H1 (cell line): ENCODE data around the gene DNAJC7. TPM values are rescaled to one million over a fixed set of nuclear protein-coding genes. Genes with fewer than 3 reads are reported as not detected.

Experiments
- EGR1 ChIP-seq: IDR thresholded peaks from 2 replicates; pipeline ENCODE4 v1.6.1; 2011; ENCODE audit warnings: low read depth, low read length, borderline replicate concordance
- KDM4A ChIP-seq: IDR thresholded peaks from one replicate; pipeline ENCODE4 v1.7.1; 2012; ENCODE audit warnings: low read depth, mild to moderate bottlenecking, moderate library complexity, low read length, inconsistent platforms; ENCODE audit not compliant: severe bottlenecking
- PHF8 ChIP-seq: fragments of 200-600 bp; sonication (generic); conservative IDR thresholded peaks from 2 replicates; pipeline ENCODE4 v1.7.1; 2012; ENCODE audit warnings: low read depth, mild to moderate bottlenecking, inconsistent platforms, low read length, moderate library complexity
- RXRA ChIP-seq: IDR thresholded peaks from 2 replicates; pipeline ENCODE4 v1.6.1; 2011; ENCODE audit warnings: low read depth, mild to moderate bottlenecking, low read length, moderate library complexity; ENCODE audit not compliant: insufficient read depth
- SP4 ChIP-seq: IDR thresholded peaks from 2 replicates; pipeline ENCODE4 v1.6.1; 2012; ENCODE audit warnings: low read length, inconsistent platforms
- TCF12 ChIP-seq: IDR thresholded peaks from 2 replicates; pipeline ENCODE4 v1.6.1; 2011; ENCODE audit warnings: low read depth, mild to moderate bottlenecking, low read length
- ZNF274 ChIP-seq: IDR thresholded peaks from 2 replicates; pipeline ENCODE4 v1.7.0; 2012; ENCODE audit warnings: low read length, borderline replicate concordance; ENCODE audit errors: extremely low read depth
- polyA plus RNA-seq, 7 experiments: library from polyadenylated mRNA; depleted of rRNA in 3 of 7; stranded (reverse) in 5 of 7; unstranded in 2 of 7; fragments of >200 nt in 5 of 7; fragments of 200-250 nt in 2 of 7; gene quantifications; 1 replicate in 5 of 7; 2 replicates in 1 of 7; 4 replicates in 1 of 7; pipeline versions ENCODE4 v1.2.1 to v1.2.3, GENCODE V29; 2011 to 2013; ENCODE audit warnings: missing spikeins in 2 of 7, mixed read lengths in 2 of 7
- total RNA-seq: library from RNA; stranded (reverse); fragmentation: NEBNext Ultra II Directional; extraction: Animal tissue kit (Norgen Biotek cat#: 25700); gene quantifications from 2 replicates; pipeline ENCODE4 v1.2.1, GENCODE V29; 2021
- TF ChIP-seq, protein P1 (sequence below): fragments of 300-600 bp; sonication (generic); IDR thresholded peaks from 2 replicates; pipeline ENCODE4 v1.7.1; 2012; ENCODE audit warnings: low read length, moderate library complexity, mild to moderate bottlenecking, inconsistent platforms; ENCODE audit not compliant: insufficient replicate concordance

Gene DNAJC7
- total and polyA plus RNA-seq, 2 of the 8 experiments (the other 6 are each of a cell fraction or from before 2014, with no cell fraction given), result 31.0 to 148 TPM

DNA sequence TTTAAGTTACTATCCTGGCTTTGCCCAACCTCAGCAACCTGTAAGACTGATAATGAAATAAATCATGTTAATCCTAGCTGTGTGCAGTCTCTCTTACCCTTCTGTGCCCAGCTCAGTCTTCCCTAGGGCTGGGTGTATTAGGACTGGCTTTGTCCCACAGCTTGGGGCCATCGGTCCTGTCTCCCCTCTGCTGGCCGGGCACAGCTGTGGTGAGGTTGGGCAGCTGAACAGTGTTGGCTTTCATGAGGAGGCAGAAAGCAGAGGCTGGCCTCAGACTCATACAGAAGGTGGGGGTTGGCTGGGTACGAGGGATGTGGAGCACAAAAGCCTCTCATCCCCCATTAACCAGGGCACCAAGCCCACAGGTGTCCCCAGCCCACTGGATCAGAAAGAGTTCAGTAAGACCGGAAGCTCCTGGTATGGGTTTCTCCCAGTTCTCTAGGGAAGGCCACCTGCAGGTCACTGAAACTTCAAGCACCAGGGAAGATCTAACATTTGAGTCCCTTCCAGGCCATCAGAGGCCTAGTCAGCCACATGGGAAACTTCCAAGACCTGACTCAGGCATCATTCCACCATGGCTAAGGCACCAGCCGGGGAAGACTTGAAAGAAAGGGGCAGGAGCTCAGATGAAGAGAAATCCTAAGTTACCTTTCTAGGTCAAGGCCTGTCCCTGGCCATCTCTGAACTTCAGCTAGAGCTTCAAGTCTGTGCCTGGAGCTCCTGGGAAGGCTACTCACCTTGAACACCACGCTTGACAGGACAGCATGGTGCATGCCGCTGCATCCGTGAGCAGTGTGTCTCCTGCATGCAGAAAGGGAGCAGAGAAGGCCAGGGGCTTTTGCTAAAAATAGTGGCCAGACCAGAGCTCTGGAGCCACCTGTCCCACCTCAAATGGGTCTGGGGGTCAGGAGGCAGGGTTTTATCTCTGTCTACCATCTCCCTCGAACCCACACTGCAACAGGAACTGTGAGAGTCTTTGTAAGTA is 41.8 kb downstream of the DNAJC7 start (continued):
- TF ChIP-seq, protein P1, sequence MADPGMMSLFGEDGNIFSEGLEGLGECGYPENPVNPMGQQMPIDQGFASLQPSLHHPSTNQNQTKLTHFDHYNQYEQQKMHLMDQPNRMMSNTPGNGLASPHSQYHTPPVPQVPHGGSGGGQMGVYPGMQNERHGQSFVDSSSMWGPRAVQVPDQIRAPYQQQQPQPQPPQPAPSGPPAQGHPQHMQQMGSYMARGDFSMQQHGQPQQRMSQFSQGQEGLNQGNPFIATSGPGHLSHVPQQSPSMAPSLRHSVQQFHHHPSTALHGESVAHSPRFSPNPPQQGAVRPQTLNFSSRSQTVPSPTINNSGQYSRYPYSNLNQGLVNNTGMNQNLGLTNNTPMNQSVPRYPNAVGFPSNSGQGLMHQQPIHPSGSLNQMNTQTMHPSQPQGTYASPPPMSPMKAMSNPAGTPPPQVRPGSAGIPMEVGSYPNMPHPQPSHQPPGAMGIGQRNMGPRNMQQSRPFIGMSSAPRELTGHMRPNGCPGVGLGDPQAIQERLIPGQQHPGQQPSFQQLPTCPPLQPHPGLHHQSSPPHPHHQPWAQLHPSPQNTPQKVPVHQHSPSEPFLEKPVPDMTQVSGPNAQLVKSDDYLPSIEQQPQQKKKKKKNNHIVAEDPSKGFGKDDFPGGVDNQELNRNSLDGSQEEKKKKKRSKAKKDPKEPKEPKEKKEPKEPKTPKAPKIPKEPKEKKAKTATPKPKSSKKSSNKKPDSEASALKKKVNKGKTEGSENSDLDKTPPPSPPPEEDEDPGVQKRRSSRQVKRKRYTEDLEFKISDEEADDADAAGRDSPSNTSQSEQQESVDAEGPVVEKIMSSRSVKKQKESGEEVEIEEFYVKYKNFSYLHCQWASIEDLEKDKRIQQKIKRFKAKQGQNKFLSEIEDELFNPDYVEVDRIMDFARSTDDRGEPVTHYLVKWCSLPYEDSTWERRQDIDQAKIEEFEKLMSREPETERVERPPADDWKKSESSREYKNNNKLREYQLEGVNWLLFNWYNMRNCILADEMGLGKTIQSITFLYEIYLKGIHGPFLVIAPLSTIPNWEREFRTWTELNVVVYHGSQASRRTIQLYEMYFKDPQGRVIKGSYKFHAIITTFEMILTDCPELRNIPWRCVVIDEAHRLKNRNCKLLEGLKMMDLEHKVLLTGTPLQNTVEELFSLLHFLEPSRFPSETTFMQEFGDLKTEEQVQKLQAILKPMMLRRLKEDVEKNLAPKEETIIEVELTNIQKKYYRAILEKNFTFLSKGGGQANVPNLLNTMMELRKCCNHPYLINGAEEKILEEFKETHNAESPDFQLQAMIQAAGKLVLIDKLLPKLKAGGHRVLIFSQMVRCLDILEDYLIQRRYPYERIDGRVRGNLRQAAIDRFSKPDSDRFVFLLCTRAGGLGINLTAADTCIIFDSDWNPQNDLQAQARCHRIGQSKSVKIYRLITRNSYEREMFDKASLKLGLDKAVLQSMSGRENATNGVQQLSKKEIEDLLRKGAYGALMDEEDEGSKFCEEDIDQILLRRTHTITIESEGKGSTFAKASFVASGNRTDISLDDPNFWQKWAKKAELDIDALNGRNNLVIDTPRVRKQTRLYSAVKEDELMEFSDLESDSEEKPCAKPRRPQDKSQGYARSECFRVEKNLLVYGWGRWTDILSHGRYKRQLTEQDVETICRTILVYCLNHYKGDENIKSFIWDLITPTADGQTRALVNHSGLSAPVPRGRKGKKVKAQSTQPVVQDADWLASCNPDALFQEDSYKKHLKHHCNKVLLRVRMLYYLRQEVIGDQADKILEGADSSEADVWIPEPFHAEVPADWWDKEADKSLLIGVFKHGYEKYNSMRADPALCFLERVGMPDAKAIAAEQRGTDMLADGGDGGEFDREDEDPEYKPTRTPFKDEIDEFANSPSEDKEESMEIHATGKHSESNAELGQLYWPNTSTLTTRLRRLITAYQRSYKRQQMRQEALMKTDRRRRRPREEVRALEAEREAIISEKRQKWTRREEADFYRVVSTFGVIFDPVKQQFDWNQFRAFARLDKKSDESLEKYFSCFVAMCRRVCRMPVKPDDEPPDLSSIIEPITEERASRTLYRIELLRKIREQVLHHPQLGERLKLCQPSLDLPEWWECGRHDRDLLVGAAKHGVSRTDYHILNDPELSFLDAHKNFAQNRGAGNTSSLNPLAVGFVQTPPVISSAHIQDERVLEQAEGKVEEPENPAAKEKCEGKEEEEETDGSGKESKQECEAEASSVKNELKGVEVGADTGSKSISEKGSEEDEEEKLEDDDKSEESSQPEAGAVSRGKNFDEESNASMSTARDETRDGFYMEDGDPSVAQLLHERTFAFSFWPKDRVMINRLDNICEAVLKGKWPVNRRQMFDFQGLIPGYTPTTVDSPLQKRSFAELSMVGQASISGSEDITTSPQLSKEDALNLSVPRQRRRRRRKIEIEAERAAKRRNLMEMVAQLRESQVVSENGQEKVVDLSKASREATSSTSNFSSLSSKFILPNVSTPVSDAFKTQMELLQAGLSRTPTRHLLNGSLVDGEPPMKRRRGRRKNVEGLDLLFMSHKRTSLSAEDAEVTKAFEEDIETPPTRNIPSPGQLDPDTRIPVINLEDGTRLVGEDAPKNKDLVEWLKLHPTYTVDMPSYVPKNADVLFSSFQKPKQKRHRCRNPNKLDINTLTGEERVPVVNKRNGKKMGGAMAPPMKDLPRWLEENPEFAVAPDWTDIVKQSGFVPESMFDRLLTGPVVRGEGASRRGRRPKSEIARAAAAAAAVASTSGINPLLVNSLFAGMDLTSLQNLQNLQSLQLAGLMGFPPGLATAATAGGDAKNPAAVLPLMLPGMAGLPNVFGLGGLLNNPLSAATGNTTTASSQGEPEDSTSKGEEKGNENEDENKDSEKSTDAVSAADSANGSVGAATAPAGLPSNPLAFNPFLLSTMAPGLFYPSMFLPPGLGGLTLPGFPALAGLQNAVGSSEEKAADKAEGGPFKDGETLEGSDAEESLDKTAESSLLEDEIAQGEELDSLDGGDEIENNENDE, result no peak
- TF ChIP-seq EGR1 (no peak), RXRA (no peak), PHF8 (no peak), SP4 (no peak), ZNF274 (no peak), TCF12 (no peak), KDM4A (no peak)
